KMS-11 (cell line): Measurements from ENCODE around the gene HSD11B1L.

Source experiments
- H2AFZ ChIP-seq: fragments of 200-600 bp; sonication (generic); 2 replicates; pipeline ENCODE4 v1.6.1; 2016; ENCODE audit warnings: antibody characterized with exemption, mixed run types, low read depth
- H3K27ac ChIP-seq: fragments of 200-600 bp; sonication (generic); 2 replicates; pipeline ENCODE4 v1.6.1; 2016; ENCODE audit warnings: mild to moderate bottlenecking, mixed run types
- H3K27me3 ChIP-seq: fragments of 200-600 bp; sonication (generic); 2 replicates; pipeline ENCODE4 v1.6.1; 2017; ENCODE audit warnings: mild to moderate bottlenecking, low read depth, mixed run types, moderate library complexity; ENCODE audit not compliant: insufficient read depth
- H3K36me3 ChIP-seq: fragments of 200-600 bp; sonication (generic); 2 replicates; pipeline ENCODE4 v1.6.1; 2017; ENCODE audit warnings: mild to moderate bottlenecking, mixed run types; ENCODE audit not compliant: insufficient read depth
- H3K4me1 ChIP-seq: fragments of 200-600 bp; sonication (generic); 2 replicates; pipeline ENCODE4 v1.6.1; 2016; ENCODE audit warnings: mild to moderate bottlenecking, low read depth, mixed run types; ENCODE audit not compliant: poor library complexity, severe bottlenecking
- H3K4me2 ChIP-seq: fragments of 200-600 bp; sonication (generic); 2 replicates; pipeline ENCODE4 v1.7.0; 2016; ENCODE audit warnings: mild to moderate bottlenecking, mixed run types
- H3K4me3 ChIP-seq: fragments of 200-600 bp; sonication (generic); IDR thresholded peaks from 2 replicates; pipeline ENCODE4 v1.6.1; 2017; ENCODE audit warnings: low read depth, low read length, mixed read lengths; ENCODE audit not compliant: insufficient read depth
- H3K79me2 ChIP-seq: fragments of 200-600 bp; sonication (generic); 2 replicates; pipeline ENCODE4 v1.6.1; 2016; ENCODE audit warnings: low read depth, mixed run types; ENCODE audit not compliant: insufficient read depth
- H3K9ac ChIP-seq: fragments of 200-600 bp; sonication (generic); 2 replicates; pipeline ENCODE4 v1.6.1; 2016; ENCODE audit warnings: mild to moderate bottlenecking, mixed run types
- H4K20me1 ChIP-seq: fragments of 200-600 bp; sonication (generic); 2 replicates; pipeline ENCODE4 v1.6.1; 2016; ENCODE audit warnings: mild to moderate bottlenecking, mixed run types; ENCODE audit not compliant: insufficient read depth
- TF ChIP-seq, protein P1 (sequence below): fragments of 200-600 bp; sonication (generic); conservative IDR thresholded peaks from 2 replicates; pipeline ENCODE4 v1.6.1; 2017; ENCODE audit warnings: low read depth, mild to moderate bottlenecking, antibody characterized with exemption, low read length, moderate library complexity, mixed read lengths

HSD11B1L gene

DNA sequence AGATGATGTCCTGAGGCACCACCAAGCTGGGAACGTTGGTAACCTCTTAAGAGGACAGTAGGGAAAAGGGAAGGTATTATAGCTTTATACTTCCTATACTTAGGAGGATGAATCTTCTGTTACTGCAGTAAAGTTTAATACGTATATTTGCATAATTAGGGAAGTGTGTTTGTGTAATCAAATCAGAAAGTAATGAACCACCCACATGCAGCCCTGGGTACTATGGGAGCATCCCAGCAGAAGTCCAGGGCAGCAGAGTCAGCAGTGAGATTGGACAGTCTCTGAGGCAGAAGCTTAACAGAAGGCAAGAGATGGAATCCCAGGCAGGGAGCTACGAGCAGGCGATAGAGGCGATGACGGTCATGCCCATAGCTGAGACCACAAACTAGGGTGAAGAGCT is 45.4 kb upstream of the HSD11B1L start:
- no peak overlapping the region for H3K4me2 ChIP-seq
- TF ChIP-seq, protein P1, sequence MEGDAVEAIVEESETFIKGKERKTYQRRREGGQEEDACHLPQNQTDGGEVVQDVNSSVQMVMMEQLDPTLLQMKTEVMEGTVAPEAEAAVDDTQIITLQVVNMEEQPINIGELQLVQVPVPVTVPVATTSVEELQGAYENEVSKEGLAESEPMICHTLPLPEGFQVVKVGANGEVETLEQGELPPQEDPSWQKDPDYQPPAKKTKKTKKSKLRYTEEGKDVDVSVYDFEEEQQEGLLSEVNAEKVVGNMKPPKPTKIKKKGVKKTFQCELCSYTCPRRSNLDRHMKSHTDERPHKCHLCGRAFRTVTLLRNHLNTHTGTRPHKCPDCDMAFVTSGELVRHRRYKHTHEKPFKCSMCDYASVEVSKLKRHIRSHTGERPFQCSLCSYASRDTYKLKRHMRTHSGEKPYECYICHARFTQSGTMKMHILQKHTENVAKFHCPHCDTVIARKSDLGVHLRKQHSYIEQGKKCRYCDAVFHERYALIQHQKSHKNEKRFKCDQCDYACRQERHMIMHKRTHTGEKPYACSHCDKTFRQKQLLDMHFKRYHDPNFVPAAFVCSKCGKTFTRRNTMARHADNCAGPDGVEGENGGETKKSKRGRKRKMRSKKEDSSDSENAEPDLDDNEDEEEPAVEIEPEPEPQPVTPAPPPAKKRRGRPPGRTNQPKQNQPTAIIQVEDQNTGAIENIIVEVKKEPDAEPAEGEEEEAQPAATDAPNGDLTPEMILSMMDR, result no peak
- peaks cover 97% of the 10 kb centered on the region for H3K79me2 ChIP-seq
- H3K27me3 ChIP-seq, result no peaks in the 10 kb centered on the region
- no peak overlapping the region for H3K4me3 ChIP-seq
- no peak overlapping the region for H3K27ac ChIP-seq
- no peak overlapping the region for H3K9ac ChIP-seq
- peaks cover 57% of the 10 kb centered on the region for H4K20me1 ChIP-seq
- peaks cover 15% of the 10 kb centered on the region for H3K4me1 ChIP-seq
- H3K36me3 ChIP-seq, result no peaks in the 10 kb centered on the region; the same call in 1 of the 2 replicates
- no peak overlapping the region for H2AFZ ChIP-seq

DNA sequence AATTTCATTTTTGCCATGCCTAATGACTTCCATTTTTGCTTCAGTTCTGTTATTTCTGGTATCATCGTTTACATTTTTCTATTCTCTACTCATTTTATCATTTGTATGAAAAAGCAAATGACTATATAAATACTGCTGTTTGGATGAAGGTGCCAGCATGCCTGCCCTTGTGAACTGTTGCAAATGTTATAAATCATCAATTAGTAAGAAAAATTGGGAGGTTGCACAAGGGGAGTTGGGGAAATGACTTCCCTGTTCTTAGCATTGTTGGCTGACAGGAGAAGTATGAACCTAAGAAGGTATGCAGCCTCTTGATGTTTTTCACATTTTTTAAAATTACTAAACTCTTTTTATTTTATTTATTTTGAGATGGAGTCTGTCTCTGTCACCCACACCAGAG is 42.9 kb upstream of the HSD11B1L start:
- no peak overlapping the region for H3K9ac ChIP-seq
- peaks cover 89% of the 10 kb centered on the region for H3K79me2 ChIP-seq
- H3K27ac ChIP-seq, result no peak overlapping the region
- H3K36me3 ChIP-seq, result no peaks in the 10 kb centered on the region; the same call in 1 of the 2 replicates
- no peak overlapping the region for H3K4me3 ChIP-seq
- H4K20me1 ChIP-seq, result peaks cover 38% of the 10 kb centered on the region
- no peak overlapping the region for H3K4me2 ChIP-seq
- H3K27me3 ChIP-seq, result no peaks in the 10 kb centered on the region
- no peaks in the 10 kb centered on the region for H3K4me1 ChIP-seq
- TF ChIP-seq, protein P1, result no peak
- H2AFZ ChIP-seq, result no peak overlapping the region

DNA sequence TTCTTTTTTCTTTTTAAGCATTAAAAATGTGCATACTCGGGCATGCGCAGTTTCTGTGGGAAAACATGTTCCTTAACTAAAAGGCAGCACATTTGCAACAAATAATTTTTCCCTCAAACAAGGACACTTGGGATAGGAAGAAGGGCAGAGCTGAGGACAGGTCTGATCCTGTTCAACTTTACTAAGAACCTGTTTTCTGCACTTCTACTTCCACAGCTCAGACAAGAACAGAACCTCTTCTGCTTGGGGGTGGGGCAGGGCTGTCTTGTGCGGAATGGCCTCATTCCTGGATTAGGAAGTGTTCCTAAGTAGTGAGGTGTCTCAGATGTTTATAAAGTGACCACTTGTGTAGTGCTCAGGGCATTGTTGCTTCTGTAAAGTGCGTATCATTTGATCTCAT is 39.7 kb upstream of the HSD11B1L start:
- peaks cover 89% of the 10 kb centered on the region for H3K79me2 ChIP-seq

DNA sequence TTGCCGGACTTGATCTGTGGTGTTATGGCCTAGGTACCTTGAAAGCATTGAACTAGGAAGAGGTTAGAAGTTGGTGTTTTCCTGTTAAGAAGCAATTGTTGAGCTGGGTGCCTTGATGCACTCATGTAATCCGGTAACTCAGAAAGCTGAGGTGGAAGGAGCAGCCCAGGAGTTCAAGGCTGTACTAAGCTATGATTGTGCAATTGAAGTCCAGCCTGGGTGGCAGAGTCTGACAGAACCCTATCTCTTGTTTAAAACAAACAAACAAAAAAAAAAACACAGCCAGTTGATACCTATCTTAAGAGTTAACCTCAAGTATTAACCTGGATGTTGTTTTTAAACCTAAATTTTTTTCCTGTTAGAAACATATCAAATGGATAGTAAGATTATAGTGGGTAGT is 38.6 kb upstream of the HSD11B1L start:
- H3K9ac ChIP-seq, result no peak overlapping the region
- no peak overlapping the region for H2AFZ ChIP-seq
- peaks cover 23% of the 10 kb centered on the region for H4K20me1 ChIP-seq
- no peak overlapping the region for H3K4me3 ChIP-seq
- H3K4me1 ChIP-seq, result no peaks in the 10 kb centered on the region
- peaks cover 79% of the 10 kb centered on the region; the same call in 1 of the 2 replicates for H3K79me2 ChIP-seq
- peaks cover 24% of the 10 kb centered on the region; the same call in 1 of the 2 replicates for H3K36me3 ChIP-seq
- H3K27me3 ChIP-seq, result no peaks in the 10 kb centered on the region
- no peak overlapping the region for H3K4me2 ChIP-seq
- TF ChIP-seq, protein P1, result no peak
- H3K27ac ChIP-seq, result no peak overlapping the region

More for the DNA sequence above, 39.7 kb upstream of the HSD11B1L start:
- Histone ChIP-seq H3K9ac (no peak overlapping the region), H3K27ac (no peak overlapping the region), H2AFZ (no peak overlapping the region), H3K4me2 (no peak overlapping the region), H3K4me1 (no peaks in the 10 kb centered on the region), H4K20me1 (peaks cover 23% of the 10 kb centered on the region), H3K4me3 (no peak overlapping the region), H3K27me3 (no peaks in the 10 kb centered on the region), H3K36me3 (peaks cover 24% of the 10 kb centered on the region; the same call in 1 of the 2 replicates)
- TF ChIP-seq, protein P1, result no peak
